ENCODE data around the gene NID1. TPM values are rescaled to one million over a fixed set of nuclear protein-coding genes. Genes with fewer than 3 reads are reported as not detected.

The NID1 gene
- total RNA-seq, 2 donors from 2014 or later = 28.5 to 58.0 TPM

GRCh38 chr1:236023926-236024565 lies 40.8 kb downstream of the NID1 start:
- H3K9me3 ChIP-seq = no peaks in the 10 kb centered on the region
- H3K36me3 ChIP-seq (replicated peaks in 1 of 2; ENCODE audit: insufficient read depth in 1 of 2, low read depth in 2 of 2) = no peaks in the 10 kb centered on the region
- ATAC-seq = no peak
- no peak for TF ChIP-seq CTCF (IDR thresholded peaks at IDR 0.05)
- no peak for TF ChIP-seq POLR2A (IDR thresholded peaks at IDR 0.05)
- H3K4me1 ChIP-seq = no peaks in the 10 kb centered on the region
- no peaks in the 10 kb centered on the region for H3K27me3 ChIP-seq
- no peak for DNase-seq
- H3K27ac ChIP-seq = no peak overlapping the region
- 87 to 89% methylated on average over 15 of the region's 15 CpGs for WGBS, 2 donors
- intact Hi-C loops (cut with DNase I) = no loop called here
- no peak overlapping the region for H3K4me3 ChIP-seq

- H3K4me3 ChIP-seq = no peak overlapping the region
- intact Hi-C loops (cut with DNase I) = no loop called here
- ATAC-seq (peak; percentile 7), DNase-seq (peak in 1 of 4 donors; percentile 22)
- H3K27ac ChIP-seq = no peak overlapping the region
- H3K4me1 ChIP-seq = no peaks in the 10 kb centered on the region
- H3K36me3 ChIP-seq (replicated peaks in 1 of 2; ENCODE audit: insufficient read depth in 1 of 2, low read depth in 2 of 2) = no peaks in the 10 kb centered on the region
- TF ChIP-seq POLR2A (IDR thresholded peaks at IDR 0.05) (no peak), CTCF (IDR thresholded peaks at IDR 0.05) (no peak)
- no peaks in the 10 kb centered on the region for H3K27me3 ChIP-seq
- WGBS, 2 donors = 82 to 83% methylated on average over 9 of the region's 9 CpGs
- H3K9me3 ChIP-seq = no peaks in the 10 kb centered on the region
These were observed 43.3 kb downstream of the NID1 start for GRCh38 chr1:236021424-236022135.

GRCh38 chr1:236020359-236021219 lies 44.3 kb downstream of the NID1 start:
- H3K9me3 ChIP-seq = no peaks in the 10 kb centered on the region
- intact Hi-C loops (cut with DNase I) = no loop called here
- no peaks in the 10 kb centered on the region for H3K36me3 ChIP-seq (replicated peaks in 1 of 2; ENCODE audit: insufficient read depth in 1 of 2, low read depth in 2 of 2)
- TF ChIP-seq CTCF (IDR thresholded peaks at IDR 0.05) = no peak
- no peak for TF ChIP-seq POLR2A (IDR thresholded peaks at IDR 0.05)
- H3K27me3 ChIP-seq = no peaks in the 10 kb centered on the region
- 72 to 87% methylated on average over 15 to 20 of the region's 20 CpGs for WGBS, 2 donors
- ATAC-seq = peak; percentile 33
- peak in 1 of 4 donors; percentile 44 for DNase-seq
- H3K4me3 ChIP-seq = no peak overlapping the region
- peak overlapping the region in 3 of 4 donors; percentile 18 to 43 (median 37) for H3K27ac ChIP-seq
- H3K4me1 ChIP-seq = no peaks in the 10 kb centered on the region

GRCh38 chr1:236018885-236019453 lies 45.9 kb downstream of the NID1 start:
- H3K27ac ChIP-seq = peak overlapping the region in 2 of 4 donors; percentile 29 to 47
- DNase-seq = peak; percentile 31 to 71 (median 56)
- H3K36me3 ChIP-seq (replicated peaks in 1 of 2; ENCODE audit: insufficient read depth in 1 of 2, low read depth in 2 of 2) = no peaks in the 10 kb centered on the region
- TF ChIP-seq CTCF (IDR thresholded peaks at IDR 0.05) (no peak), POLR2A (IDR thresholded peaks at IDR 0.05) (no peak)
- no peaks in the 10 kb centered on the region for H3K27me3 ChIP-seq
- no peaks in the 10 kb centered on the region for H3K9me3 ChIP-seq
- intact Hi-C loops (cut with DNase I) = no loop called here
- no peaks in the 10 kb centered on the region for H3K4me1 ChIP-seq
- H3K4me3 ChIP-seq = no peak overlapping the region
- WGBS, 2 donors = 62 to 64% methylated on average over 5 of the region's 5 CpGs
- peak; percentile 57 for ATAC-seq
